ENCODE results near the gene ZNF581. TPM values are rescaled to one million over a fixed set of nuclear protein-coding genes. Genes with fewer than 3 reads are reported as not detected.

The ZNF581 gene
- total RNA-seq, 1 experiment from 2014 or later: 39.0 TPM

- no peak for DNase-seq (ENCODE audit: low read depth, low spot score)
- in situ Hi-C loops (cut with HindIII; ENCODE audit: low pct_unique_long_range_greater_than_20kb, low sequenced_read_pairs) (no loop called here), intact Hi-C loops (cut with micrococcal nuclease; ENCODE audit: unreplicated experiment) (no loop called here)
- H3K36me3 ChIP-seq (ENCODE audit: control insufficient read depth, insufficient read depth, low read length): peaks cover 26% of the 10 kb centered on the region
- no TSS peak for BruUV-seq (replicated peaks)
- POLR2A ChIA-PET: interaction anchor here (0.6 to 0.7 kb wide), 4 partner anchors 15 to 1801 kb away, joined by 3 to 5 read pairs (median 4); no protein-coding TSS in a partner anchor
- H3K27ac ChIP-seq (ENCODE audit: low read length): peak within 1 kb of the TSS; percentile 96
- H3K4me1 ChIP-seq (ENCODE audit: control insufficient read depth, insufficient read depth, low read length): peaks cover 73% of the 10 kb centered on the region
- CTCF ChIA-PET: no interaction called here
- TF ChIP-seq SIN3A (IDR thresholded peaks at IDR 0.05; ENCODE audit: borderline replicate concordance, insufficient read depth, low read depth, low read length): peak; percentile 99
- no peak for TF ChIP-seq TCF7L2 (IDR thresholded peaks at IDR 0.05; ENCODE audit: low read depth, low read length)
- no peak for TF ChIP-seq CTCF (IDR thresholded peaks at IDR 0.05)
- peak in 1 of 2 experiments; percentile 71; a peak in 1 of 4 replicates for TF ChIP-seq REST (IDR thresholded peaks at IDR 0.05; ENCODE audit: insufficient read depth in 1 of 2, low read depth in 2 of 2, low read length in 1 of 2)
- TF ChIP-seq POLR2AphosphoS5 (IDR thresholded peaks at IDR 0.05; ENCODE audit: low read depth, low read length): peak; percentile 98
- H3K9me3 ChIP-seq (ENCODE audit: control insufficient read depth, insufficient read depth, low read depth, low read length): no peaks in the 10 kb centered on the region
- H3K4me3 ChIP-seq (ENCODE audit: low read depth in 2 of 2, low read length in 2 of 2): peak within 1 kb of the TSS; percentile 64 to 94
- ATAC-seq: peak; percentile 81
- H3K27me3 ChIP-seq (ENCODE audit: control insufficient read depth, insufficient read depth, low read length): no peaks in the 10 kb centered on the region
These were observed 31.6 kb downstream of the ZNF581 start, which contains the start of gene EPN1 for GRCh38 chr19:55674841-55675660. TSS of gene EPN1 (plus strand) at chr19:55675226. CDS start at chr19:55678628, 3,402 bp downstream.

- Histone ChIP-seq H3K27ac (ENCODE audit: low read length) (peak overlapping the region; percentile 96), H3K4me1 (ENCODE audit: control insufficient read depth, insufficient read depth, low read length) (peaks cover 65% of the 10 kb centered on the region), H3K9me3 (ENCODE audit: control insufficient read depth, insufficient read depth, low read depth, low read length) (no peaks in the 10 kb centered on the region), H3K4me3 (ENCODE audit: low read depth in 2 of 2, low read length in 2 of 2) (peak overlapping the region; percentile 64 to 94), H3K27me3 (ENCODE audit: control insufficient read depth, insufficient read depth, low read length) (no peaks in the 10 kb centered on the region), H3K36me3 (ENCODE audit: control insufficient read depth, insufficient read depth, low read length) (peaks cover 26% of the 10 kb centered on the region)
- no peak for DNase-seq (ENCODE audit: low read depth, low spot score)
- CTCF ChIA-PET: no interaction called here
- no TSS peak for BruUV-seq (replicated peaks)
- intact Hi-C loops (cut with micrococcal nuclease; ENCODE audit: unreplicated experiment) (no loop called here), in situ Hi-C loops (cut with HindIII; ENCODE audit: low pct_unique_long_range_greater_than_20kb, low sequenced_read_pairs) (no loop called here)
- TF ChIP-seq TCF7L2 (IDR thresholded peaks at IDR 0.05; ENCODE audit: low read depth, low read length) (no peak), SIN3A (IDR thresholded peaks at IDR 0.05; ENCODE audit: borderline replicate concordance, insufficient read depth, low read depth, low read length) (no peak), CTCF (IDR thresholded peaks at IDR 0.05) (no peak), REST (IDR thresholded peaks at IDR 0.05; ENCODE audit: insufficient read depth in 1 of 2, low read depth in 2 of 2, low read length in 1 of 2) (no peak), POLR2AphosphoS5 (IDR thresholded peaks at IDR 0.05; ENCODE audit: low read depth, low read length) (no peak)
- ATAC-seq: no peak
- POLR2A ChIA-PET: no interaction called here
These were observed 32.4 kb downstream of the ZNF581 start for GRCh38 chr19:55675661-55676354.
